Stomach (tissue), 9 donors: ENCODE measurements around the gene TTC28. TPM values are rescaled to one million over a fixed set of nuclear protein-coding genes. Genes with fewer than 3 reads are reported as not detected.
"Not testable (repeated sequence)": the region's sequence is repeated elsewhere in the genome, so short reads cannot be mapped to it uniquely, and the experiment has no call there.

Experiments used
- DNase-seq, 2 donors: peaks; one replicate each; pipeline versions ENCODE4 v3.0.0 to v3.0.0-alpha.2; 2013 to 2019
- H3K27ac ChIP-seq, 5 donors: fragments of 200-600 bp in 4 of 5; sonication (generic) in 4 of 5; one replicate each; pipeline ENCODE4 v1.5.1; 2013 to 2019; ENCODE audit warnings: mild to moderate bottlenecking in 1 of 5, moderate library complexity in 1 of 5
- H3K27me3 ChIP-seq, 3 donors: fragments of 200-600 bp; sonication (generic); one replicate each; pipeline ENCODE4 v1.5.1; 2017 to 2019; ENCODE audit warnings: mixed run types in 1 of 3
- H3K36me3 ChIP-seq, 4 donors: fragments of 200-600 bp; sonication (generic); 1 replicate in 3 of 4; 2 replicates in 1 of 4; pipeline ENCODE4 v1.5.1; 2016 to 2019
- H3K4me1 ChIP-seq, 4 donors: fragments of 200-600 bp; sonication (generic); one replicate each; pipeline ENCODE4 v1.5.1; 2016 to 2019
- H3K4me3 ChIP-seq, 4 donors: fragments of 200-600 bp; sonication (generic) in 3 of 4; one replicate each; pipeline ENCODE4 v1.5.1; 2016 to 2019; ENCODE audit warnings: mild to moderate bottlenecking in 1 of 4
- H3K9me3 ChIP-seq, 4 donors: fragments of 200-600 bp; sonication (generic); one replicate each; pipeline ENCODE4 v1.5.1; 2016 to 2019
- CTCF ChIP-seq, 7 experiments: fragments of 450-650 bp in 4 of 7; fragments of 200-600 bp in 3 of 7; sonication (generic) in 3 of 7; IDR thresholded peaks; one replicate each; pipeline ENCODE4 v1.5.1; 2016 to 2019; ENCODE audit warnings: antibody characterized with exemption in 7 of 7, control low read depth in 2 of 7, mild to moderate bottlenecking in 1 of 7
- EP300 ChIP-seq: sonication (generic); formaldehyde crosslinking; IDR thresholded peaks from one replicate; pipeline ENCODE4 v1.6.1; 2017; ENCODE audit warnings: antibody characterized with exemption
- POLR2A ChIP-seq, 4 donors: fragments of 450-650 bp; IDR thresholded peaks; one replicate each; pipeline ENCODE4 v1.6.1; 2016; ENCODE audit warnings: antibody characterized with exemption in 4 of 4, control low read depth in 2 of 4, mild to moderate bottlenecking in 1 of 4, moderate library complexity in 1 of 4
- POLR2AphosphoS5 ChIP-seq, 3 donors: sonication (generic); formaldehyde crosslinking; IDR thresholded peaks; one replicate each; pipeline ENCODE4 v1.6.1; 2016; ENCODE audit warnings: antibody characterized with exemption in 3 of 3
- WGBS, 5 donors: extraction: QIAGEN DNeasy Blood & Tissue Kit in 3 of 5; methylation state at CpG; one replicate each; pipeline versions ENCODE4 v1.1.5 to v1.1.7; 2013 to 2018; 5-methylcytosine and 5-hydroxymethylcytosine counted together
- intact Hi-C: fragments of 100-400 bp; cut with DNase I; formaldehyde crosslinking; loops from one replicate; pipeline ENCODE4 v1.15.1; 2023; ENCODE audit warnings: low total_unique reads
- polyA plus RNA-seq, 3 donors: library from polyadenylated mRNA; stranded (reverse); fragments of 200-250 nt; gene quantifications; one replicate each; pipeline ENCODE4 v1.2.3, GENCODE V29; 2013
- total RNA-seq, 5 donors: library from RNA; depleted of rRNA; stranded (reverse); fragments of >200 nt; gene quantifications; one replicate each; pipeline versions ENCODE4 v1.1.0 to v1.2.3, GENCODE V29; 2014 to 2016
- donor health status: healthy with polysubstance abuse.
- donor health status: Bipolar disorder and iron deficiency.
- donor health status: healthy.

TTC28 gene
- total and polyA plus RNA-seq, 8 donors = 1.7 to 53.4 (median 24.6) TPM

- H3K9me3 ChIP-seq = no peaks in the 10 kb centered on the region
- no peaks in the 10 kb centered on the region for H3K36me3 ChIP-seq
- H3K4me1 ChIP-seq = no peaks in the 10 kb centered on the region
- 87 to 100% (median 97%) methylated on average over 1 of the region's 1 CpG for WGBS, 5 donors
- TF ChIP-seq EP300 = no peak
- TF ChIP-seq POLR2A (IDR thresholded peaks at IDR 0.05) = no peak
- TF ChIP-seq POLR2AphosphoS5 (IDR thresholded peaks at IDR 0.05) = no peak
- TF ChIP-seq CTCF (IDR thresholded peaks at IDR 0.05) = no peak
- no peaks in the 10 kb centered on the region for H3K27me3 ChIP-seq
- no peak overlapping the region for H3K27ac ChIP-seq
- intact Hi-C loops = no loop called here
- H3K4me3 ChIP-seq = no peak overlapping the region
- no peak for DNase-seq
Measured at GRCh38 chr22:28474330-28474729, 205.3 kb downstream of the TTC28 start.

- TF ChIP-seq POLR2A (IDR thresholded peaks at IDR 0.05) = no peak
- TF ChIP-seq POLR2AphosphoS5 (IDR thresholded peaks at IDR 0.05) = no peak
- no peak for TF ChIP-seq CTCF (IDR thresholded peaks at IDR 0.05)
- TF ChIP-seq EP300 = no peak
- intact Hi-C loops = no loop called here
- 78 to 89% (median 85%) methylated on average over 2 of the region's 2 CpGs for WGBS, 5 donors
Measured at GRCh38 chr22:28473258-28473657, 206.4 kb downstream of the TTC28 start.

GRCh38 chr22:28467055-28467454 is 212.6 kb downstream of the TTC28 start:
- 70 to 87% (median 78%) methylated on average over 1 of the region's 1 CpG for WGBS, 5 donors
- not testable (repeated sequence) for H3K4me3 ChIP-seq, H3K9me3 ChIP-seq

More at GRCh38 chr22:28473258-28473657, 206.4 kb downstream of the TTC28 start:
- H3K27me3 ChIP-seq = no peaks in the 10 kb centered on the region
- no peaks in the 10 kb centered on the region for H3K9me3 ChIP-seq
- no peaks in the 10 kb centered on the region for H3K4me1 ChIP-seq
- no peak for DNase-seq
- no peaks in the 10 kb centered on the region for H3K36me3 ChIP-seq
- H3K4me3 ChIP-seq = no peak overlapping the region
- no peak overlapping the region for H3K27ac ChIP-seq

GRCh38 chr22:28466399-28466798 is 213.2 kb downstream of the TTC28 start:
- H3K27me3 ChIP-seq = no peaks in the 10 kb centered on the region
- TF ChIP-seq CTCF (IDR thresholded peaks at IDR 0.05) = no peak
- TF ChIP-seq EP300 = no peak
- TF ChIP-seq POLR2AphosphoS5 (IDR thresholded peaks at IDR 0.05) = no peak
- TF ChIP-seq POLR2A (IDR thresholded peaks at IDR 0.05) = no peak
- no peak overlapping the region for H3K27ac ChIP-seq
- intact Hi-C loops = no loop called here
- WGBS, 5 donors = 86 to 94% (median 89%) methylated on average over 4 of the region's 4 CpGs
- H3K9me3 ChIP-seq = no peaks in the 10 kb centered on the region
- H3K4me1 ChIP-seq = peaks cover 0 to 7% (median 3%) of the 10 kb centered on the region in 4 donors
- no peaks in the 10 kb centered on the region for H3K36me3 ChIP-seq
- DNase-seq = no peak
- no peak overlapping the region for H3K4me3 ChIP-seq

More at GRCh38 chr22:28467055-28467454, 212.6 kb downstream of the TTC28 start:
- H3K27me3 ChIP-seq, intact Hi-C loops, H3K36me3 ChIP-seq, DNase-seq, H3K4me1 ChIP-seq, H3K27ac ChIP-seq: not testable (repeated sequence)

- H3K4me1 ChIP-seq = peaks cover 0 to 7% (median 3%) of the 10 kb centered on the region in 4 donors
- TF ChIP-seq EP300 (no peak), CTCF (IDR thresholded peaks at IDR 0.05) (no peak), POLR2A (IDR thresholded peaks at IDR 0.05) (no peak), POLR2AphosphoS5 (IDR thresholded peaks at IDR 0.05) (no peak)
- intact Hi-C loops = no loop called here
- H3K36me3 ChIP-seq = no peaks in the 10 kb centered on the region
- WGBS, 5 donors = 84 to 94% (median 91%) methylated on average over 1 of the region's 1 CpG
- H3K27me3 ChIP-seq = no peaks in the 10 kb centered on the region
- no peak overlapping the region for H3K27ac ChIP-seq
- no peak overlapping the region for H3K4me3 ChIP-seq
- DNase-seq = no peak
- H3K9me3 ChIP-seq = no peaks in the 10 kb centered on the region
Measured at GRCh38 chr22:28465841-28466240, 213.8 kb downstream of the TTC28 start.
